ENCODE measurements around the gene GMCL1.
"Not testable (repeated sequence)": the region's sequence is repeated elsewhere in the genome, so short reads cannot be mapped to it uniquely, and the experiment has no call there.

Gene GMCL1

DNA sequence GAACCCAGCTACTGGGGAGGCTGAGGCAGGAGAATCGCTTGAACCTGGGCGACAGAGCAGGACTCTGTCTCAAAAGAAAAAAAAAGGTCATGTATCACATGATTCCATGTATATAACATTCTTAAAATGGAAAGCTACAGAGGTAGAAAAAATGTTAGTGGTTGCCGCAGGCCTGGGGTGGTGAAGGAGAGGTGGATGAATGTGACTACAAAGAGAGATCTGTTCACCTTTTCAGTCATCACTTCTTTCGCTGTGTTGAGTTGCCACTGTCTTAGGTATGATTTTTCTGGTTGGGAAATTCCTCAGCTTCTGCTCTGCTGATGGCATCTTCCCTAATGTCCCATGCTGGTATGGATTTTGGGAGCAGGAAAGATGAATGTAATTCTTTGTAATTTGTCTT is 59.0 kb downstream of the GMCL1 start:
- no peak for DNase-seq (ENCODE audit: insufficient read length)
- FAIRE-seq: peak; percentile 36
- TF ChIP-seq POLR2A (IDR thresholded peaks at IDR 0.05; ENCODE audit: low read depth, low read length) (no peak), TAF1 (IDR thresholded peaks at IDR 0.05; ENCODE audit: borderline replicate concordance, low read depth, low read length) (no peak)

DNA sequence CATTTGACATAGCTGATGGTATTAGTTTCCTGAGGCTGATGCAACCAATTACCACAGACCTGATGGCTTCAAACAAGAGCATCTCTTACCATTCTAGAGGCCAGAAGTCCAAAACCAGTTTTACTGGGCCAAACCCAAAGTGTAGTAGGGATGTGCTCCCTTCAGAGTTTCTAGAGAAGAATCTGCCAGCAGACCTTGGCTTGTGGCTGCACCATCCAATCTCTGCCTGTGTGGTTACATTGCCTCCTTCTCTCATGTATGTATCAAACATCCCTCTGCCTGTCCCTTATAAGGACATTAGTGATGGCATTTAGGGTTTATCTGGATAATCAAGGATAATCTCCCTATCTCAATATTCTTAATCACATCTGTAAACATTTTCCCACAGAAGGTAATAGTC is 59.8 kb downstream of the GMCL1 start:
- DNase-seq (ENCODE audit: insufficient read length) (no peak), FAIRE-seq (no peak)
- TF ChIP-seq POLR2AphosphoS5 (IDR thresholded peaks at IDR 0.05; ENCODE audit: low read depth, low read length) (no peak), POLR2A (IDR thresholded peaks at IDR 0.05; ENCODE audit: low read depth, low read length) (no peak), TAF1 (IDR thresholded peaks at IDR 0.05; ENCODE audit: borderline replicate concordance, low read depth, low read length) (no peak)

- DNase-seq (ENCODE audit: insufficient read length) (no peak), FAIRE-seq (no peak)
- TF ChIP-seq POLR2AphosphoS5 (IDR thresholded peaks at IDR 0.05; ENCODE audit: low read depth, low read length): no peak
- no peak for TF ChIP-seq TAF1 (IDR thresholded peaks at IDR 0.05; ENCODE audit: borderline replicate concordance, low read depth, low read length)
- no peak for TF ChIP-seq POLR2A (IDR thresholded peaks at IDR 0.05; ENCODE audit: low read depth, low read length)
These were observed 61.4 kb downstream of the GMCL1 start for GRCh38 chr2:69890881-69891280.

DNA sequence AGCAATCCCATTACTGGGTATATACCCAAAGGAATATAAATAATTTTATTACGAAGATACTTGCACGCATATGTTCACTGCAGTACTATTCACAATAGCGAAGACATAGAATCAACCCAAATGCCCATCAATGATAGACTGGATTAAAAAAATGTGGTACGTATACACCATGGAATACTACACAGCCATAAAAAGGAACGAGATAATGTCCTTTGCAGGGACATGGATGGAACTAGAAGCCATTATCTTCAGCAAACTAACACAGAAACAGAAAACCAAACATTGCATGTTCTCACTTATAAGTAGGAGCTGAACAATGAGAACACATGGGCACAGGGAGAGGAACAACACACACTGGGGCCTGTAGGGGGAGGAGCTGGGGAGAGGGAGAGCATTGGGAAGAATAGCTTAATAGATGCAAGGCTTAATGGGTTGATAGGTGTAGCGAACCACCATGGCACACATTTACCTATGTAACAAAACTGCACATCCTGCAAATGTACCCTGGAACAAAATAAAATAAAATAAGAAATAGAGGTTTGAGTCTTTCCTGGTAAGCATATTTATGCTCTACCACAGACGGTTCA is 63.5 kb downstream of the GMCL1 start:
- not testable (repeated sequence) for DNase-seq (ENCODE audit: insufficient read length); FAIRE-seq

- peak; percentile 64 for DNase-seq (ENCODE audit: insufficient read length)
- TF ChIP-seq TAF1 (IDR thresholded peaks at IDR 0.05; ENCODE audit: borderline replicate concordance, low read depth, low read length): peak; percentile 100
- peak; percentile 69 for TF ChIP-seq POLR2A (IDR thresholded peaks at IDR 0.05; ENCODE audit: low read depth, low read length)
- peak; percentile 64 for TF ChIP-seq POLR2AphosphoS5 (IDR thresholded peaks at IDR 0.05; ENCODE audit: low read depth, low read length)
- peak; percentile 77 for FAIRE-seq
These were observed 64.5 kb downstream of the GMCL1 start, which contains the start of gene SNRNP27 for GRCh38 chr2:69893684-69894551. SNRNP27 (plus strand) TSS chr2:69893956; CDS start chr2:69893985, 29 bp downstream.

GRCh38 chr2:69894737-69895136 is 65.3 kb downstream of the GMCL1 start:
- not testable (repeated sequence) for DNase-seq (ENCODE audit: insufficient read length); FAIRE-seq

DNA sequence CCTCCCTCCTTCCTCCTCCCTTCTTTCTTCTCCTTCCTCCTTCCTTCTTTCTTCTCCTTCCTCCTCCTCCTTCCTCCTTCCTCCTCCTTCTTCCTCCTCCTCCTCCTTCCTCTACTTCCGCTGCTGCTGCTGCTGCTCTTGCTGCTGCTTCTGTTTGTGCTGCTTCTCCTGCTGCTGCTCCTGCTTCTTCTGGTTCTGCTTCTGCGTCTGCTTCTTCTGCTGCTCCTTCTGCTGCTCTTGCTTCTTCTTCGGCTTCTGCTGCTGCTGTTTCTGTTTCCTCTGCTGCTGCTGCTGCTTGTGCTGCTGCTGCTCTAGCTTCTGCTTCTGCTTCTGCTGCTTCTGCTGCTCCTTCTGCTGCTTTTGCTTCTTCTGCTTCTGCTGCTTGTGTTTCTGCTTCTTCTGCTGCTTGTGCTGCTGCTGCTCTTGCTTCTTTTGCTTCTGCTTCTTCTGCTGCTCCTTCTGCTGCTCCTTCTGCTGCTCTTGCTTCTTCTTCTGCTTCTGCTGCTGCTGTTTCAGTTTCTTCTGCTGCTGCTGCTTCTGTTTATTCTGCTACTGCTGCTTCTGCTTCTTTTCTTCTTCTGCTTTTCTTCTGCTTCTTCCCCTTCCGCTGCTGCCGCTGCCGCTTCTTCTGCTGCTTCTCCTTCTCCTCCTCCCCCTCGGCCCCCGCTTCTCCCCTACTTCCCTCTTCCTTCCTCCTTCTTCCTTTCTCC is 72.9 kb downstream of the GMCL1 start:
- no peak for DNase-seq (ENCODE audit: insufficient read length)
- TF ChIP-seq TAF1 (IDR thresholded peaks at IDR 0.05; ENCODE audit: borderline replicate concordance, low read depth, low read length): no peak
- TF ChIP-seq POLR2AphosphoS5 (IDR thresholded peaks at IDR 0.05; ENCODE audit: low read depth, low read length): no peak
- no peak for TF ChIP-seq POLR2A (IDR thresholded peaks at IDR 0.05; ENCODE audit: low read depth, low read length)
- FAIRE-seq: peak; percentile 89

DNA sequence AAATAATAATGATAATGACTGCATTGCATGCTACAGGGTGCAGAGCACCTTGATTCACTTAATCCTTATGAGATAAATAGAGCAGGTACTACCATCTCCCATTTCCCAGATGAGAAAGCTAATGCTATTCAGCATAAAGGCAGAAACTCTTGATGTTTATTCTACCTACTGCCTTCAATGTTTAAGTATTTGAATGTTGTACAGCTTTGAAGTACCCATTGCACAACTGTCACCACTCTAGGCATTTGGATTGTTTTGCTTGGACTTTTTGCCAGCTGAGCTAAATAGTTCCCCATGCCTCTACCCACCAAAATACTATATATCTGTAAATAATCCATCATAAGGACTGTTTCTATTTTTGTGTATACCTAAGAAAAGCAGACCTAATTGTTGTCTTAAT is 77.8 kb downstream of the GMCL1 start:
- no peak for FAIRE-seq
- TF ChIP-seq POLR2AphosphoS5 (IDR thresholded peaks at IDR 0.05; ENCODE audit: low read depth, low read length): no peak
- TF ChIP-seq TAF1 (IDR thresholded peaks at IDR 0.05; ENCODE audit: borderline replicate concordance, low read depth, low read length): no peak
- no peak for TF ChIP-seq POLR2A (IDR thresholded peaks at IDR 0.05; ENCODE audit: low read depth, low read length)
- DNase-seq (ENCODE audit: insufficient read length): no peak

GRCh38 chr2:69911985-69912563 is 82.6 kb downstream of the GMCL1 start:
- DNase-seq (ENCODE audit: insufficient read length) (no peak), FAIRE-seq (peak; percentile 82)
- TF ChIP-seq TAF1 (IDR thresholded peaks at IDR 0.05; ENCODE audit: borderline replicate concordance, low read depth, low read length) (no peak), POLR2A (IDR thresholded peaks at IDR 0.05; ENCODE audit: low read depth, low read length) (no peak), POLR2AphosphoS5 (IDR thresholded peaks at IDR 0.05; ENCODE audit: low read depth, low read length) (no peak)

GRCh38 chr2:69914164-69914949 is 84.9 kb downstream of the GMCL1 start:
- TF ChIP-seq TAF1 (IDR thresholded peaks at IDR 0.05; ENCODE audit: borderline replicate concordance, low read depth, low read length) (peak; percentile 72; the same call in 1 of the 2 replicates), POLR2A (IDR thresholded peaks at IDR 0.05; ENCODE audit: low read depth, low read length) (peak; percentile 82), POLR2AphosphoS5 (IDR thresholded peaks at IDR 0.05; ENCODE audit: low read depth, low read length) (no peak; the same call in 1 of the 2 replicates)
- FAIRE-seq (peak; percentile 99), DNase-seq (ENCODE audit: insufficient read length) (no peak)

Measured in GM12892 (cell line).